ENCODE data around the gene UNC13A. TPM values are rescaled to one million over a fixed set of nuclear protein-coding genes. Genes with fewer than 3 reads are reported as not detected.

Gene UNC13A
- total RNA-seq, 3 donors from 2014 or later (not counting 1 experiment from before 2014, with no cell fraction given): not detected

DNA sequence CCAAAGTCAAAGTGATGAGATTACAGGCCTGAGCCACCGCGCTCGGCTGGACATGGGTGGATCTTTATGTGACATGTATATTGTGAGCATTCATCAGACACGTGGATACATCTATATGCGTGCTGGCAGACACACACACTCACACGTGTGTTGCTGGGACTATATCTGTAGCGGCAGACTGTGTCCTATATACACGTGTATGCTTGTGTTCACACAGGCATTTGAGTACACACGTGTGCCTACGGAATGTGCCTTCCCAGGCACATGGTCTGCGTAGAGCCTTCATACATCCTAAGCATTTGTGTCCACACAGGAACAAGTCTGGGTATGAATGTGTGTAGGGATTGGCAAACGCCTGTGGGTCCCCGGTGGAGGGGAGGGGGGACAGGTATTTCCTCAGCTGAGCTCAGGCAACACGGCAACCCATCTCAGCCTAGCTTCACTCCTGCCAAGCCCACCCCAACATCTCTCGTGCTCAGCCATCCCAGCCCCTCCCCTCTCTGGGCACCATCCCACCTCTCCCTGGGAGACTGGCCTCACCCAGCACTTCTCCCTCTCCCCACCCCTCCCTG is 2.6 kb downstream of the UNC13A start:
- ATAC-seq: no peak
- no peak for DNase-seq

DNA sequence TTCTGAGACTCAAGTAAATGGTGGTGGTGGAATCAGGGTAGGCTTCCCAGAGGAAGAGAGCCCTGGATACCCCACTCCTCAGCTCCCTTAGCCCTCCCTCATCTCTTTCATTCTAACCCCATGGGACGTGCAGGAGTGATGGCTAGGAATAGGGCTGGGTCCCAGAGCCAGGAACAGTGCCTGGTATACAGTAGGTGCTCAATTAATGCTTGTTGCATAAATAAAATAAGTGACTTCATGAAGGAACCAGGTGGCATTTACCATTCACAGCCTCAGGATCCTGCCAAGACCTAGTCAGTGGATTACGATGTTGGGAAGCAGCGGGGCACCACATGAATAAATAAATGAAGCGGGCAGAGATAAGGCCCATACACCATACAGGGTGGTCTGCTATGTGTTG is 3.9 kb downstream of the UNC13A start:
- ATAC-seq (no peak), DNase-seq (no peak)
- intact Hi-C loops (cut with micrococcal nuclease): no loop called here
- Mint-ChIP-seq H3K36me3 (no peaks in the 10 kb centered on the region), H3K4me1 (peaks cover 27 to 44% of the 10 kb centered on the region in 2 donors), H3K27me3 (ENCODE audit: low read depth in 2 of 2) (peaks cover 20 to 48% of the 10 kb centered on the region in 2 donors), H3K9me3 (peaks cover 0 to 2% of the 10 kb centered on the region in 2 donors), H3K4me3 (no peak overlapping the region), H3K27ac (no peak overlapping the region)
- Histone ChIP-seq H3K36me3 (ENCODE audit: control insufficient read depth, insufficient read depth, low read length) (no peaks in the 10 kb centered on the region), H3K9me3 (ENCODE audit: control insufficient read depth, insufficient read depth, low read length) (no peaks in the 10 kb centered on the region), H3K4me1 (ENCODE audit: control insufficient read depth, insufficient read depth, low read length) (peaks cover 34% of the 10 kb centered on the region), H3K27ac (ENCODE audit: low read length) (no peak overlapping the region), H3K27me3 (ENCODE audit: control insufficient read depth, insufficient read depth, low read length) (peaks cover 43% of the 10 kb centered on the region), H3K4me3 (ENCODE audit: low read length) (no peak overlapping the region)
- WGBS (ENCODE audit: insufficient coverage): 83% methylated on average over 3 of the region's 4 CpGs
- TF ChIP-seq, protein P1, sequence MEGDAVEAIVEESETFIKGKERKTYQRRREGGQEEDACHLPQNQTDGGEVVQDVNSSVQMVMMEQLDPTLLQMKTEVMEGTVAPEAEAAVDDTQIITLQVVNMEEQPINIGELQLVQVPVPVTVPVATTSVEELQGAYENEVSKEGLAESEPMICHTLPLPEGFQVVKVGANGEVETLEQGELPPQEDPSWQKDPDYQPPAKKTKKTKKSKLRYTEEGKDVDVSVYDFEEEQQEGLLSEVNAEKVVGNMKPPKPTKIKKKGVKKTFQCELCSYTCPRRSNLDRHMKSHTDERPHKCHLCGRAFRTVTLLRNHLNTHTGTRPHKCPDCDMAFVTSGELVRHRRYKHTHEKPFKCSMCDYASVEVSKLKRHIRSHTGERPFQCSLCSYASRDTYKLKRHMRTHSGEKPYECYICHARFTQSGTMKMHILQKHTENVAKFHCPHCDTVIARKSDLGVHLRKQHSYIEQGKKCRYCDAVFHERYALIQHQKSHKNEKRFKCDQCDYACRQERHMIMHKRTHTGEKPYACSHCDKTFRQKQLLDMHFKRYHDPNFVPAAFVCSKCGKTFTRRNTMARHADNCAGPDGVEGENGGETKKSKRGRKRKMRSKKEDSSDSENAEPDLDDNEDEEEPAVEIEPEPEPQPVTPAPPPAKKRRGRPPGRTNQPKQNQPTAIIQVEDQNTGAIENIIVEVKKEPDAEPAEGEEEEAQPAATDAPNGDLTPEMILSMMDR (IDR thresholded peaks at IDR 0.05): no peak

More for the DNA sequence above, 2.6 kb downstream of the UNC13A start:
- H3K4me3 ChIP-seq (ENCODE audit: low read length): no peak overlapping the region
- peaks cover 0 to 2% of the 10 kb centered on the region in 2 donors for H3K9me3 Mint-ChIP-seq
- no peak overlapping the region for H3K27ac ChIP-seq (ENCODE audit: low read length)
- H3K4me3 Mint-ChIP-seq: no peak overlapping the region
- intact Hi-C loops (cut with micrococcal nuclease): no loop called here
- no peaks in the 10 kb centered on the region for H3K9me3 ChIP-seq (ENCODE audit: control insufficient read depth, insufficient read depth, low read length)
- H3K27me3 ChIP-seq (ENCODE audit: control insufficient read depth, insufficient read depth, low read length): peaks cover 38% of the 10 kb centered on the region
- no peak overlapping the region for H3K27ac Mint-ChIP-seq
- H3K27me3 Mint-ChIP-seq (ENCODE audit: low read depth in 2 of 2): peaks cover 22 to 42% of the 10 kb centered on the region in 2 donors
- no peaks in the 10 kb centered on the region for H3K36me3 ChIP-seq (ENCODE audit: control insufficient read depth, insufficient read depth, low read length)
- H3K4me1 Mint-ChIP-seq: peaks cover 15 to 32% of the 10 kb centered on the region in 2 donors
- WGBS (ENCODE audit: insufficient coverage): 75% methylated on average over 12 of the region's 15 CpGs
- H3K36me3 Mint-ChIP-seq: no peaks in the 10 kb centered on the region
- peaks cover 21% of the 10 kb centered on the region for H3K4me1 ChIP-seq (ENCODE audit: control insufficient read depth, insufficient read depth, low read length)
- TF ChIP-seq, protein P1 (IDR thresholded peaks at IDR 0.05): no peak

DNA sequence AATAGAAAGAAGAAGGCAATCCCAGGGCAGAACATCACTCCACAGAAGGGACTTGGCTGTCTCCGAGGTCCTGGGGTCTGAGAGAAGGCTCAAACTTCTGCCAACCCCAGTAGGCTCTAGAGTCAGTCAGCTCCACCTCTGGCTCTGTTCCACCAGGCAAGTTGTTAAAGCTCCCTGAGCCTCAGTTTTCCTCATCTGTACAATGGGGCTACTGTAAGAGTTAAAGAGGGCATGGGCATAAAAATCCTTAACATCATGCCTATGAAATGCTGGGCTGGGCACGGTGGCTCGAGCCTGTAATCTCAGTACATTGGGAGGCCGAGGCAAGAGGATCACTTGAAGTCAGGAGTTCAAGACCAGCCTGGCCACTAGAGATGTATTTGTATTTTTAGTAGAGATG is 5.1 kb downstream of the UNC13A start:
- DNase-seq (no peak), ATAC-seq (no peak)
- Mint-ChIP-seq H3K36me3 (no peaks in the 10 kb centered on the region), H3K4me1 (peaks cover 27 to 44% of the 10 kb centered on the region in 2 donors), H3K27me3 (ENCODE audit: low read depth in 2 of 2) (peaks cover 20 to 46% of the 10 kb centered on the region in 2 donors), H3K27ac (no peak overlapping the region), H3K9me3 (no peaks in the 10 kb centered on the region), H3K4me3 (no peak overlapping the region)
- Histone ChIP-seq H3K36me3 (ENCODE audit: control insufficient read depth, insufficient read depth, low read length) (no peaks in the 10 kb centered on the region), H3K9me3 (ENCODE audit: control insufficient read depth, insufficient read depth, low read length) (no peaks in the 10 kb centered on the region), H3K4me1 (ENCODE audit: control insufficient read depth, insufficient read depth, low read length) (peaks cover 34% of the 10 kb centered on the region), H3K27me3 (ENCODE audit: control insufficient read depth, insufficient read depth, low read length) (peaks cover 34% of the 10 kb centered on the region), H3K27ac (ENCODE audit: low read length) (no peak overlapping the region), H3K4me3 (ENCODE audit: low read length) (no peak overlapping the region)
- intact Hi-C loops (cut with micrococcal nuclease): no loop called here
- TF ChIP-seq, protein P1 (IDR thresholded peaks at IDR 0.05): no peak
- 84% methylated on average over 4 of the region's 4 CpGs for WGBS (ENCODE audit: insufficient coverage)

DNA sequence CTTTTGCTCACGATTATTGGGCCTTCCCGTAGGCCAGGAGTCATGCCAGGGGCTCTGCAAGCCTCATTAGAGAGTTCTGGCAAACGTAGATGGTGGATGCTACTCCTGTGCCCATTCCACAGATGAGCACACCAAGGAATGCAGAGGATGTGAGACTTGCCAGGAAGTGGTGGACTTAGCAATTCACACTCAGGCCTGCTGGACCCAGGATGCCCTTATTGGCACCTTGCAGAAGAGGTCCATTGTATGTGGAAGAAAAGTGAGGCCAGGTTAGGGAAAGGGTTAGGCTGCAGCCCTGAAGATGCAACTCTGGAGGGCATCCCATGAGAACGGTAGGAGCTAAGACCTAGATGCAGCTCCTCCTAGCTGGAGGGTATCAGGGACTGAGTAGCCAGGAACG is 5.9 kb downstream of the UNC13A start:
- no peaks in the 10 kb centered on the region for H3K9me3 ChIP-seq (ENCODE audit: control insufficient read depth, insufficient read depth, low read length)
- intact Hi-C loops (cut with micrococcal nuclease): no loop called here
- Mint-ChIP-seq H3K27ac (no peak overlapping the region), H3K4me1 (peaks cover 22 to 38% of the 10 kb centered on the region in 2 donors), H3K27me3 (ENCODE audit: low read depth in 2 of 2) (peaks cover 13 to 45% of the 10 kb centered on the region in 2 donors), H3K9me3 (no peaks in the 10 kb centered on the region), H3K36me3 (no peaks in the 10 kb centered on the region), H3K4me3 (no peak overlapping the region)
- H3K27ac ChIP-seq (ENCODE audit: low read length): no peak overlapping the region
- WGBS (ENCODE audit: insufficient coverage): 80% methylated on average over 5 of the region's 5 CpGs
- H3K36me3 ChIP-seq (ENCODE audit: control insufficient read depth, insufficient read depth, low read length): no peaks in the 10 kb centered on the region
- ATAC-seq (no peak), DNase-seq (no peak)
- TF ChIP-seq, protein P1 (IDR thresholded peaks at IDR 0.05): no peak
- peaks cover 27% of the 10 kb centered on the region for H3K4me1 ChIP-seq (ENCODE audit: control insufficient read depth, insufficient read depth, low read length)
- no peak overlapping the region for H3K4me3 ChIP-seq (ENCODE audit: low read length)
- peaks cover 27% of the 10 kb centered on the region for H3K27me3 ChIP-seq (ENCODE audit: control insufficient read depth, insufficient read depth, low read length)

All from natural killer cell (primary cell).